Thyroid gland (tissue), 4 donors: ENCODE measurements around the gene NAT10. TPM values are rescaled to one million over a fixed set of nuclear protein-coding genes. Genes with fewer than 3 reads are reported as not detected.

Source experiments
- DNase-seq, 2 donors: peaks; one replicate each; pipeline ENCODE4 v3.0.0-alpha.2; 2019
- H3K27ac ChIP-seq, 3 donors: fragments of 200-600 bp; sonication (generic); 1 replicate in 2 of 3; 2 replicates in 1 of 3; pipeline ENCODE4 v1.5.1; 2016 to 2019; ENCODE audit warnings: mild to moderate bottlenecking in 1 of 3, moderate library complexity in 1 of 3
- H3K27me3 ChIP-seq: fragments of 200-600 bp; sonication (generic); one replicate; pipeline ENCODE4 v1.5.1; 2019
- H3K36me3 ChIP-seq, 2 donors: fragments of 200-600 bp; sonication (generic); one replicate each; pipeline ENCODE4 v1.5.1; 2016 to 2019
- H3K4me1 ChIP-seq, 2 donors: fragments of 200-600 bp; sonication (generic); one replicate each; pipeline ENCODE4 v1.5.1; 2017 to 2019
- H3K4me3 ChIP-seq, 3 donors: fragments of 200-600 bp; sonication (generic); replicated peaks in 1 of 3; 1 replicate in 2 of 3; 2 replicates in 1 of 3; pipeline ENCODE4 v1.5.1; 2016; ENCODE audit warnings: mild to moderate bottlenecking in 1 of 3
- H3K9me3 ChIP-seq: fragments of 200-600 bp; sonication (generic); one replicate; pipeline ENCODE4 v1.5.1; 2017
- CTCF ChIP-seq, 6 experiments: fragments of 200-600 bp in 3 of 6; fragments of 450-650 bp in 3 of 6; sonication (generic) in 3 of 6; IDR thresholded peaks; one replicate each; pipeline ENCODE4 v1.5.1; 2016 to 2019; ENCODE audit warnings: antibody characterized with exemption in 6 of 6, mild to moderate bottlenecking in 2 of 6, inconsistent platforms in 1 of 6, moderate library complexity in 1 of 6
- POLR2A ChIP-seq, 2 donors: fragments of 450-650 bp; IDR thresholded peaks; one replicate each; pipeline ENCODE4 v1.6.1; 2017; ENCODE audit warnings: antibody characterized with exemption in 2 of 2, mild to moderate bottlenecking in 2 of 2, moderate library complexity in 1 of 2
- WGBS, 2 donors: methylation state at CpG; one replicate each; pipeline ENCODE4 v1.1.5; 2017; 5-methylcytosine and 5-hydroxymethylcytosine counted together
- intact Hi-C: fragments of 100-400 bp; cut with DNase I; formaldehyde crosslinking; loops from one replicate; pipeline ENCODE4 v1.15.1; 2023
- total RNA-seq, 4 donors: library from RNA; depleted of rRNA; stranded (reverse); fragments of >200 nt; gene quantifications; one replicate each; pipeline ENCODE4 v1.2.3, GENCODE V29; 2016

Gene NAT10
- total RNA-seq, 4 donors from 2014 or later: 25.9 to 32.9 (median 31.2) TPM

DNA sequence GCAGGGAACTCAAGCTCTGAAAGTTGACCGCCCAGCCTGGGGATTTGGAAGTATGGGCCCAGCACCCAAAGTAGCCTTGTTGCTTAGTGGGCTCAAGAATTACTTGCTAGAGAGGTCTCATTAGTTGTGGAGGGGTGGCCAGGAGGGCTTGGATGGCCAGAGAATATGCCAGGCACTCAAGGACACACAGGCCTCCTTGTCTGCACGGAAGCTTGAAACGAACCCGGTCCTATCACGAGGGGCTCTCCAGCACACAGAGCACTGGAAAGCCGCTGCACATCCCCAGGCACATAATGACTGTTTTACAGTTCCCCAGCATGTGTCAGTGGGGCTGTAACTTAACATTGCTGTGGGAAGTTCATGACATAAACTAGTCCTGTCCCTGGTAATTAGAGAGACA, 55.9 kb downstream of the NAT10 start:
- H3K9me3 ChIP-seq: no peaks in the 10 kb centered on the region
- H3K36me3 ChIP-seq: no peaks in the 10 kb centered on the region
- no peak overlapping the region for H3K4me3 ChIP-seq
- TF ChIP-seq CTCF (IDR thresholded peaks at IDR 0.05): no peak
- TF ChIP-seq POLR2A (IDR thresholded peaks at IDR 0.05): no peak
- H3K27me3 ChIP-seq: no peaks in the 10 kb centered on the region
- DNase-seq: no peak
- no peaks in the 10 kb centered on the region for H3K4me1 ChIP-seq
- H3K27ac ChIP-seq: no peak overlapping the region
- intact Hi-C loops: no loop called here
- WGBS, 2 donors: 77 to 100% methylated on average over 1 to 6 of the region's 6 CpGs

DNA sequence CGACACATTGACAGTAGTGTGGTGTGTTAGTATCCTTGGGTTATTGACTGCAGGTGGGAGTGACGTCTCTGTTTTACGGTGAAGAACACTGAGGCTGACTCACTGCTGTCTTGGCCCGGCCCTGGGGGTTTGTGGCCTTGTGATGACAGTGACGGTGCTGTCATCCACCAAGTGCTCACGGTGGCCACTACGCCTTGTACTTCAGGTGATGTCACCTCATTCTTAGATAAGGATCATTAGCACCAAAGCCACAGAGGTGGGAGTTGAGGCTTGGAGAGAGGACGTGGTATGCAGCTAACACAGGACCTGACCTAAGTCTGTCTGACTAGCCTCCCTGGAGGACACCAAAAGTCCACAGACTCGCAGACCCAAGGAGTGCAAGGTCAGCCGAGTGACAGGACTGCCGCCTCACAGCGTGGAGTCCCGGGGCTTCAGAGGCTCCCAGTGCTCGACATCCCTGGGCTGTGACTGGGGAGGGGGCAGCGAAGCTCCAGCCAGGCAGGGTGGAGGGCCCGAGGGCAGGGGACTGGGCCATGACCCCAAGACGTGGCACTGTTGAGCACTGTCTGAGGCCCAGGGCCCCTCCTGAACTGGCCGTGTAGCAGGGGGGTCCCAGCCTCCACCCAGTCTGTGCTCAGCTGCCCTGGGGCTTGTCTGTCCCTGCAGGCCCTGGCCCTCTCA, 56.5 kb downstream of the NAT10 start:
- Histone ChIP-seq H3K4me3 (no peak overlapping the region), H3K36me3 (no peaks in the 10 kb centered on the region), H3K27me3 (no peaks in the 10 kb centered on the region), H3K4me1 (no peaks in the 10 kb centered on the region), H3K9me3 (no peaks in the 10 kb centered on the region), H3K27ac (no peak overlapping the region)
- no peak for DNase-seq
- 90% methylated on average over 12 to 15 of the region's 18 CpGs for WGBS, 2 donors
- no peak for TF ChIP-seq CTCF (IDR thresholded peaks at IDR 0.05)
- TF ChIP-seq POLR2A (IDR thresholded peaks at IDR 0.05): no peak
- intact Hi-C loops: no loop called here

GRCh38 chr11:34162493-34162820, 57.0 kb downstream of the NAT10 start:
- intact Hi-C loops: no loop called here
- 92 to 93% methylated on average over 10 to 14 of the region's 17 CpGs for WGBS, 2 donors
- H3K36me3 ChIP-seq: no peaks in the 10 kb centered on the region
- DNase-seq: no peak
- no peaks in the 10 kb centered on the region for H3K27me3 ChIP-seq
- no peaks in the 10 kb centered on the region for H3K4me1 ChIP-seq
- no peak overlapping the region for H3K4me3 ChIP-seq
- TF ChIP-seq CTCF (IDR thresholded peaks at IDR 0.05): no peak
- no peak for TF ChIP-seq POLR2A (IDR thresholded peaks at IDR 0.05)
- no peaks in the 10 kb centered on the region for H3K9me3 ChIP-seq
- H3K27ac ChIP-seq: no peak overlapping the region

DNA sequence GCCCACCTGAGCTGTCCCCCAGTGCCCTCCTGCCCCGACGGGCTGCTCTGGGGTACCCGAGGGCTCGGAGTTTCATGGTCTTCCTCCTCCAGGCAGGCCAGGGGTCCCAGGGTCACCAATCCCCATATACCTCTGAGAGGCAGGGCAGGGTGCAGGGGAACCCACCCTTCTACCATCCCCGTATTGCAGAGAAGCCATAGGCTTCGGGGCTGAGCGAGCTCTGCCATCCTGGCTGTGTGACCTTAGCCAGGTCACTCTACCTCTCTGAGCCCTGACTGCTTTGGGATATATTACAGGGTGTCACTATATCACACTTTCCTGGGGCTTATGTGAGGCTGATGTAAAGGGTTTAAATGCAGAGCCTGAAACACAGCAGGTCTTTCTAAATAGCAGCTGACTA, 57.4 kb downstream of the NAT10 start:
- WGBS, 2 donors: 92% methylated on average over 7 of the region's 7 CpGs; no CpG with 5 or more reads in 1 of the 2 donors
- no peak for DNase-seq
- Histone ChIP-seq H3K4me1 (no peaks in the 10 kb centered on the region), H3K4me3 (no peak overlapping the region), H3K9me3 (no peaks in the 10 kb centered on the region), H3K27ac (no peak overlapping the region), H3K27me3 (no peaks in the 10 kb centered on the region), H3K36me3 (no peaks in the 10 kb centered on the region)
- intact Hi-C loops: no loop called here
- TF ChIP-seq POLR2A (IDR thresholded peaks at IDR 0.05): no peak
- TF ChIP-seq CTCF (IDR thresholded peaks at IDR 0.05): no peak

GRCh38 chr11:34165121-34165520, 59.7 kb downstream of the NAT10 start:
- 83 to 90% methylated on average over 3 to 7 of the region's 13 CpGs for WGBS, 2 donors
- no peaks in the 10 kb centered on the region for H3K4me1 ChIP-seq
- H3K27me3 ChIP-seq: no peaks in the 10 kb centered on the region
- no peaks in the 10 kb centered on the region for H3K36me3 ChIP-seq
- DNase-seq: no peak
- no peak for TF ChIP-seq CTCF (IDR thresholded peaks at IDR 0.05)
- TF ChIP-seq POLR2A (IDR thresholded peaks at IDR 0.05): no peak
- H3K9me3 ChIP-seq: no peaks in the 10 kb centered on the region
- intact Hi-C loops: no loop called here
- H3K27ac ChIP-seq: no peak overlapping the region
- H3K4me3 ChIP-seq: no peak overlapping the region
